ENCODE data around the gene PIP4K2A. TPM values are rescaled to one million over a fixed set of nuclear protein-coding genes. Genes with fewer than 3 reads are reported as not detected.
"Not testable (repeated sequence)": the region's sequence is repeated elsewhere in the genome, so short reads cannot be mapped to it uniquely, and the experiment has no call there.

The PIP4K2A gene
- total RNA-seq, 1 donor from 2014 or later: 24.0 TPM

GRCh38 chr10:22531008-22531407, 183.4 kb downstream of the PIP4K2A start:
- no peaks in the 10 kb centered on the region for H3K9me3 ChIP-seq (ENCODE audit: control insufficient read depth in 3 of 3, low read length in 3 of 3)
- H3K27ac ChIP-seq (ENCODE audit: low read depth, low read length): no peak overlapping the region
- H3K9ac ChIP-seq (ENCODE audit: low read depth in 1 of 3, low read length in 3 of 3): no peak overlapping the region
- H3K4me1 ChIP-seq (ENCODE audit: control insufficient read depth in 3 of 3, insufficient read depth in 3 of 3, low read length in 3 of 3): no peaks in the 10 kb centered on the region
- H3K36me3 ChIP-seq (ENCODE audit: control insufficient read depth in 3 of 3, insufficient read depth in 3 of 3, low read length in 3 of 3): no peaks in the 10 kb centered on the region
- H3K4me3 ChIP-seq (ENCODE audit: low read length in 3 of 3): no peak overlapping the region
- no peaks in the 10 kb centered on the region for H3K27me3 ChIP-seq (ENCODE audit: control insufficient read depth in 3 of 3, insufficient read depth in 3 of 3, low read length in 3 of 3)

GRCh38 chr10:22527520-22527919, 186.9 kb downstream of the PIP4K2A start:
- no peak overlapping the region for H3K9ac ChIP-seq (ENCODE audit: low read depth in 1 of 3, low read length in 3 of 3)
- no peak overlapping the region for H3K27ac ChIP-seq (ENCODE audit: low read depth, low read length)
- no peaks in the 10 kb centered on the region for H3K27me3 ChIP-seq (ENCODE audit: control insufficient read depth in 3 of 3, insufficient read depth in 3 of 3, low read length in 3 of 3)
- H3K36me3 ChIP-seq (ENCODE audit: control insufficient read depth in 3 of 3, insufficient read depth in 3 of 3, low read length in 3 of 3): no peaks in the 10 kb centered on the region
- no peak overlapping the region for H3K4me3 ChIP-seq (ENCODE audit: low read length in 3 of 3)
- no peaks in the 10 kb centered on the region for H3K9me3 ChIP-seq (ENCODE audit: control insufficient read depth in 3 of 3, low read length in 3 of 3)
- no peaks in the 10 kb centered on the region for H3K4me1 ChIP-seq (ENCODE audit: control insufficient read depth in 3 of 3, insufficient read depth in 3 of 3, low read length in 3 of 3)

GRCh38 chr10:22524333-22524732, 190.0 kb downstream of the PIP4K2A start:
- H3K36me3 ChIP-seq (ENCODE audit: control insufficient read depth in 3 of 3, insufficient read depth in 3 of 3, low read length in 3 of 3); H3K4me3 ChIP-seq (ENCODE audit: low read length in 3 of 3); H3K4me1 ChIP-seq (ENCODE audit: control insufficient read depth in 3 of 3, insufficient read depth in 3 of 3, low read length in 3 of 3); H3K9ac ChIP-seq (ENCODE audit: low read depth in 1 of 3, low read length in 3 of 3); H3K27me3 ChIP-seq (ENCODE audit: control insufficient read depth in 3 of 3, insufficient read depth in 3 of 3, low read length in 3 of 3); H3K27ac ChIP-seq (ENCODE audit: low read depth, low read length); H3K9me3 ChIP-seq (ENCODE audit: control insufficient read depth in 3 of 3, low read length in 3 of 3): not testable (repeated sequence)

- not testable (repeated sequence) for H3K4me1 ChIP-seq (ENCODE audit: control insufficient read depth in 3 of 3, insufficient read depth in 3 of 3, low read length in 3 of 3); H3K9ac ChIP-seq (ENCODE audit: low read depth in 1 of 3, low read length in 3 of 3); H3K4me3 ChIP-seq (ENCODE audit: low read length in 3 of 3); H3K27ac ChIP-seq (ENCODE audit: low read depth, low read length); H3K9me3 ChIP-seq (ENCODE audit: control insufficient read depth in 3 of 3, low read length in 3 of 3); H3K36me3 ChIP-seq (ENCODE audit: control insufficient read depth in 3 of 3, insufficient read depth in 3 of 3, low read length in 3 of 3); H3K27me3 ChIP-seq (ENCODE audit: control insufficient read depth in 3 of 3, insufficient read depth in 3 of 3, low read length in 3 of 3)
Observed at GRCh38 chr10:22520645-22521044, 193.7 kb downstream of the PIP4K2A start.

- H3K4me3 ChIP-seq (ENCODE audit: low read length in 3 of 3): no peak overlapping the region
- no peaks in the 10 kb centered on the region for H3K9me3 ChIP-seq (ENCODE audit: control insufficient read depth in 3 of 3, low read length in 3 of 3)
- H3K27ac ChIP-seq (ENCODE audit: low read depth, low read length): no peak overlapping the region
- no peaks in the 10 kb centered on the region for H3K4me1 ChIP-seq (ENCODE audit: control insufficient read depth in 3 of 3, insufficient read depth in 3 of 3, low read length in 3 of 3)
- no peaks in the 10 kb centered on the region for H3K36me3 ChIP-seq (ENCODE audit: control insufficient read depth in 3 of 3, insufficient read depth in 3 of 3, low read length in 3 of 3)
- H3K27me3 ChIP-seq (ENCODE audit: control insufficient read depth in 3 of 3, insufficient read depth in 3 of 3, low read length in 3 of 3): no peaks in the 10 kb centered on the region
- no peak overlapping the region for H3K9ac ChIP-seq (ENCODE audit: low read depth in 1 of 3, low read length in 3 of 3)
Observed at GRCh38 chr10:22518167-22518724, 196.1 kb downstream of the PIP4K2A start.

- no peaks in the 10 kb centered on the region for H3K4me1 ChIP-seq (ENCODE audit: control insufficient read depth in 3 of 3, insufficient read depth in 3 of 3, low read length in 3 of 3)
- H3K27me3 ChIP-seq (ENCODE audit: control insufficient read depth in 3 of 3, insufficient read depth in 3 of 3, low read length in 3 of 3): no peaks in the 10 kb centered on the region
- no peak overlapping the region for H3K9ac ChIP-seq (ENCODE audit: low read depth in 1 of 3, low read length in 3 of 3)
- H3K4me3 ChIP-seq (ENCODE audit: low read length in 3 of 3): no peak overlapping the region
- H3K27ac ChIP-seq (ENCODE audit: low read depth, low read length): no peak overlapping the region
- no peaks in the 10 kb centered on the region for H3K36me3 ChIP-seq (ENCODE audit: control insufficient read depth in 3 of 3, insufficient read depth in 3 of 3, low read length in 3 of 3)
- no peaks in the 10 kb centered on the region for H3K9me3 ChIP-seq (ENCODE audit: control insufficient read depth in 3 of 3, low read length in 3 of 3)
Observed at GRCh38 chr10:22515009-22515408, 199.4 kb downstream of the PIP4K2A start.

- H3K4me3 ChIP-seq (ENCODE audit: low read length in 3 of 3); H3K27me3 ChIP-seq (ENCODE audit: control insufficient read depth in 3 of 3, insufficient read depth in 3 of 3, low read length in 3 of 3); H3K9me3 ChIP-seq (ENCODE audit: control insufficient read depth in 3 of 3, low read length in 3 of 3); H3K36me3 ChIP-seq (ENCODE audit: control insufficient read depth in 3 of 3, insufficient read depth in 3 of 3, low read length in 3 of 3); H3K4me1 ChIP-seq (ENCODE audit: control insufficient read depth in 3 of 3, insufficient read depth in 3 of 3, low read length in 3 of 3); H3K9ac ChIP-seq (ENCODE audit: low read depth in 1 of 3, low read length in 3 of 3); H3K27ac ChIP-seq (ENCODE audit: low read depth, low read length): not testable (repeated sequence)
Observed at GRCh38 chr10:22514414-22514758, 200.0 kb downstream of the PIP4K2A start.

GRCh38 chr10:22513483-22514413, 200.6 kb downstream of the PIP4K2A start:
- not testable (repeated sequence) for H3K4me1 ChIP-seq (ENCODE audit: control insufficient read depth in 3 of 3, insufficient read depth in 3 of 3, low read length in 3 of 3); H3K36me3 ChIP-seq (ENCODE audit: control insufficient read depth in 3 of 3, insufficient read depth in 3 of 3, low read length in 3 of 3); H3K9me3 ChIP-seq (ENCODE audit: control insufficient read depth in 3 of 3, low read length in 3 of 3); H3K27me3 ChIP-seq (ENCODE audit: control insufficient read depth in 3 of 3, insufficient read depth in 3 of 3, low read length in 3 of 3); H3K9ac ChIP-seq (ENCODE audit: low read depth in 1 of 3, low read length in 3 of 3); H3K27ac ChIP-seq (ENCODE audit: low read depth, low read length); H3K4me3 ChIP-seq (ENCODE audit: low read length in 3 of 3)

- H3K36me3 ChIP-seq (ENCODE audit: control insufficient read depth in 3 of 3, insufficient read depth in 3 of 3, low read length in 3 of 3); H3K9me3 ChIP-seq (ENCODE audit: control insufficient read depth in 3 of 3, low read length in 3 of 3); H3K27me3 ChIP-seq (ENCODE audit: control insufficient read depth in 3 of 3, insufficient read depth in 3 of 3, low read length in 3 of 3); H3K4me1 ChIP-seq (ENCODE audit: control insufficient read depth in 3 of 3, insufficient read depth in 3 of 3, low read length in 3 of 3); H3K27ac ChIP-seq (ENCODE audit: low read depth, low read length); H3K4me3 ChIP-seq (ENCODE audit: low read length in 3 of 3); H3K9ac ChIP-seq (ENCODE audit: low read depth in 1 of 3, low read length in 3 of 3): not testable (repeated sequence)
Observed at GRCh38 chr10:22512015-22512414, 202.4 kb downstream of the PIP4K2A start.

- not testable (repeated sequence) for H3K27ac ChIP-seq (ENCODE audit: low read depth, low read length); H3K4me1 ChIP-seq (ENCODE audit: control insufficient read depth in 3 of 3, insufficient read depth in 3 of 3, low read length in 3 of 3); H3K36me3 ChIP-seq (ENCODE audit: control insufficient read depth in 3 of 3, insufficient read depth in 3 of 3, low read length in 3 of 3); H3K9me3 ChIP-seq (ENCODE audit: control insufficient read depth in 3 of 3, low read length in 3 of 3); H3K27me3 ChIP-seq (ENCODE audit: control insufficient read depth in 3 of 3, insufficient read depth in 3 of 3, low read length in 3 of 3); H3K9ac ChIP-seq (ENCODE audit: low read depth in 1 of 3, low read length in 3 of 3); H3K4me3 ChIP-seq (ENCODE audit: low read length in 3 of 3)
Observed at GRCh38 chr10:22508214-22508613, 206.2 kb downstream of the PIP4K2A start.

Measured in skeletal muscle tissue (tissue), 4 donors.